A673 (cell line): ENCODE data around the gene GOLGA1. TPM values are rescaled to one million over a fixed set of nuclear protein-coding genes. Genes with fewer than 3 reads are reported as not detected.

Experiments
- BruUV-seq: library from RNA; stranded (reverse); fragments of 400-500 nt; replicated peaks from 2 replicates; lab custom pipeline; 2021; lab: Mats Ljungman, UMichigan
- CTCF ChIA-PET: fragments of 300-600 bp; sonication (Branson Sonifier 250); formaldehyde crosslinking; loops from one replicate; lab custom pipeline; 2022; ENCODE audit warnings: antibody characterized with exemption; lab: Charles Lee
- POLR2A ChIA-PET: fragments of 300-600 bp; sonication (Branson Sonifier 250); formaldehyde crosslinking; loops from one replicate; lab custom pipeline; 2022; ENCODE audit warnings: antibody characterized with exemption; ENCODE audit not compliant: low non-redundant PET; lab: Charles Lee
- DNase-seq: peaks from one replicate; pipeline ENCODE4 v3.0.0-alpha.2; 2015; ENCODE audit warnings: low spot score
- H3K27ac ChIP-seq: fragments of 200-600 bp; sonication (generic); 2 replicates; pipeline ENCODE4 v1.5.1; 2016; ENCODE audit warnings: mixed run types, low read depth, mild to moderate bottlenecking, mixed read lengths, antibody characterized with exemption, low read length; ENCODE audit not compliant: poor library complexity, severe bottlenecking
- H3K27me3 ChIP-seq: fragments of 200-600 bp; sonication (generic); replicated peaks from 2 replicates; pipeline ENCODE4 v1.6.1; 2017; ENCODE audit warnings: mixed run types, low read depth, mild to moderate bottlenecking, mixed read lengths, antibody characterized with exemption, low read length; ENCODE audit not compliant: insufficient read depth, poor library complexity
- H3K36me3 ChIP-seq: fragments of 200-600 bp; sonication (generic); 2 replicates; pipeline ENCODE4 v1.6.1; 2016; ENCODE audit warnings: mixed run types, mild to moderate bottlenecking, mixed read lengths, antibody characterized with exemption, low read length; ENCODE audit not compliant: insufficient read depth, poor library complexity, severe bottlenecking
- H3K4me1 ChIP-seq: fragments of 200-600 bp; sonication (generic); 2 replicates; pipeline ENCODE4 v1.6.1; 2017; ENCODE audit warnings: mixed run types, mild to moderate bottlenecking, mixed read lengths, antibody characterized with exemption, low read length; ENCODE audit not compliant: insufficient read depth, poor library complexity, severe bottlenecking
- H3K4me3 ChIP-seq: fragments of 200-600 bp; sonication (generic); 2 replicates; pipeline ENCODE4 v1.5.1; 2016; ENCODE audit warnings: low read depth, mixed run types, mild to moderate bottlenecking, mixed read lengths, low read length; ENCODE audit not compliant: poor library complexity, severe bottlenecking
- H3K9me3 ChIP-seq: fragments of 200-600 bp; sonication (generic); 2 replicates; pipeline ENCODE4 v1.6.1; 2016; ENCODE audit warnings: mixed run types, low read depth, mild to moderate bottlenecking, mixed read lengths, antibody characterized with exemption, low read length; ENCODE audit not compliant: poor library complexity, severe bottlenecking
- CTCF ChIP-seq: fragments of 300-800, 200-600 bp; sonication (generic); conservative IDR thresholded peaks from 2 replicates; pipeline ENCODE4 v1.5.1; 2017; ENCODE audit warnings: low read depth, mild to moderate bottlenecking, antibody characterized with exemption, low read length, moderate library complexity, mixed read lengths
- EZH2 ChIP-seq: fragments of 200-600 bp; sonication (generic); IDR thresholded peaks from 2 replicates; pipeline ENCODE4 v1.6.1; 2017; ENCODE audit warnings: borderline replicate concordance, low read depth, mild to moderate bottlenecking, mixed read lengths, antibody characterized with exemption, low read length; ENCODE audit not compliant: poor library complexity, severe bottlenecking
- intact Hi-C: fragments of 100-400 bp; cut with micrococcal nuclease; formaldehyde crosslinking; loops from one replicate; pipeline ENCODE4 v1.10.0; 2022; ENCODE audit not compliant: unreplicated experiment
- total RNA-seq: library from RNA; stranded (reverse); gene quantifications from 2 replicates; pipeline ENCODE4 v1.2.3, GENCODE V29; 2021

GOLGA1 gene
- total RNA-seq, 1 experiment from 2014 or later: 21.7 TPM

GRCh38 chr9:124879226-124879625 is 61.7 kb downstream of the GOLGA1 start:
- Histone ChIP-seq H3K27ac (no peak overlapping the region), H3K27me3 (no peaks in the 10 kb centered on the region), H3K4me3 (no peak overlapping the region), H3K36me3 (peaks cover 56% of the 10 kb centered on the region), H3K9me3 (no peaks in the 10 kb centered on the region), H3K4me1 (no peaks in the 10 kb centered on the region)
- BruUV-seq: TSS peak; percentile 55
- POLR2A ChIA-PET: no interaction called here
- intact Hi-C loops: no loop called here
- no peak for DNase-seq
- TF ChIP-seq EZH2 (no peak), CTCF (no peak)
- CTCF ChIA-PET: no interaction called here

GRCh38 chr9:124878518-124878917 is 62.4 kb downstream of the GOLGA1 start:
- BruUV-seq: no TSS peak
- ChIA-PET POLR2A (no interaction called here), CTCF (interaction anchor here (1.1 kb wide), 1 partner anchor 8 kb away, joined by 3 read pairs; no protein-coding TSS in a partner anchor)
- DNase-seq: no peak
- TF ChIP-seq CTCF: no peak
- no peak for TF ChIP-seq EZH2
- intact Hi-C loops: no loop called here
- Histone ChIP-seq H3K9me3 (no peaks in the 10 kb centered on the region), H3K36me3 (peaks cover 62% of the 10 kb centered on the region), H3K27ac (peak overlapping the region; percentile 26), H3K27me3 (no peaks in the 10 kb centered on the region), H3K4me3 (no peak overlapping the region), H3K4me1 (no peaks in the 10 kb centered on the region)

GRCh38 chr9:124878021-124878420 is 62.9 kb downstream of the GOLGA1 start:
- Histone ChIP-seq H3K4me3 (no peak overlapping the region), H3K27me3 (no peaks in the 10 kb centered on the region), H3K27ac (no peak overlapping the region), H3K4me1 (peaks cover 1% of the 10 kb centered on the region), H3K9me3 (no peaks in the 10 kb centered on the region), H3K36me3 (peaks cover 67% of the 10 kb centered on the region)
- POLR2A ChIA-PET: interaction anchor here (0.5 kb wide), 1 partner anchor 23 kb away, joined by 5 read pairs; no protein-coding TSS in a partner anchor
- TF ChIP-seq EZH2 (no peak), CTCF (no peak)
- CTCF ChIA-PET: interaction anchor here (1.1 kb wide), 1 partner anchor 8 kb away, joined by 3 read pairs; no protein-coding TSS in a partner anchor
- no TSS peak for BruUV-seq
- intact Hi-C loops: no loop called here
- no peak for DNase-seq
